ENCODE measurements around the gene LRAT.

Gene LRAT

DNA sequence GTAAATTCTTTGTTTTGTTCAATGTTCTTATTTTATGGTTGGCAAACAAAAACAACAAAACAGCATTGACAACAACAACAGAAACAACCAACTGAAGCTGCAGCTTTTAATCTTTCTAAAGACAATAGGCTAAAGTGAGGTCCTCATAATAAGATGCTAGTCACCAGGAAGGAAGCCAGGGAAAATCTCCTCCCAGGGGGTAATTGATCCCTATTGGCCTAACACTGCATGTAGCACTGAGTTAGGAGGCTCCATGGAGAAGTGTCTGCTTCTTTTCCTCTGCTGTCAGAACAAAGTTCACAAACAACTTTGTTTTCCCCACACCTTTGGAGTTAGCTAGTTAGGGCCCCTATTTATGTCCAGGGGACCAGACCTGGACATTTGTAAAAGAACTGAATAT lies 4.7 kb upstream of the LRAT start:
- DNase-seq (ENCODE audit: insufficient read length, low spot score) (no peak), FAIRE-seq (no peak)
- TF ChIP-seq, protein P1, sequence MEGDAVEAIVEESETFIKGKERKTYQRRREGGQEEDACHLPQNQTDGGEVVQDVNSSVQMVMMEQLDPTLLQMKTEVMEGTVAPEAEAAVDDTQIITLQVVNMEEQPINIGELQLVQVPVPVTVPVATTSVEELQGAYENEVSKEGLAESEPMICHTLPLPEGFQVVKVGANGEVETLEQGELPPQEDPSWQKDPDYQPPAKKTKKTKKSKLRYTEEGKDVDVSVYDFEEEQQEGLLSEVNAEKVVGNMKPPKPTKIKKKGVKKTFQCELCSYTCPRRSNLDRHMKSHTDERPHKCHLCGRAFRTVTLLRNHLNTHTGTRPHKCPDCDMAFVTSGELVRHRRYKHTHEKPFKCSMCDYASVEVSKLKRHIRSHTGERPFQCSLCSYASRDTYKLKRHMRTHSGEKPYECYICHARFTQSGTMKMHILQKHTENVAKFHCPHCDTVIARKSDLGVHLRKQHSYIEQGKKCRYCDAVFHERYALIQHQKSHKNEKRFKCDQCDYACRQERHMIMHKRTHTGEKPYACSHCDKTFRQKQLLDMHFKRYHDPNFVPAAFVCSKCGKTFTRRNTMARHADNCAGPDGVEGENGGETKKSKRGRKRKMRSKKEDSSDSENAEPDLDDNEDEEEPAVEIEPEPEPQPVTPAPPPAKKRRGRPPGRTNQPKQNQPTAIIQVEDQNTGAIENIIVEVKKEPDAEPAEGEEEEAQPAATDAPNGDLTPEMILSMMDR (IDR thresholded peaks at IDR 0.05; ENCODE audit: insufficient read depth, missing control alignments): no peak

- DNase-seq (ENCODE audit: insufficient read length, low spot score) (no peak), FAIRE-seq (no peak)
- TF ChIP-seq, protein P1 (IDR thresholded peaks at IDR 0.05; ENCODE audit: insufficient read depth, missing control alignments): no peak
Measured at GRCh38 chr4:154740462-154740861, 3.3 kb upstream of the LRAT start.

DNA sequence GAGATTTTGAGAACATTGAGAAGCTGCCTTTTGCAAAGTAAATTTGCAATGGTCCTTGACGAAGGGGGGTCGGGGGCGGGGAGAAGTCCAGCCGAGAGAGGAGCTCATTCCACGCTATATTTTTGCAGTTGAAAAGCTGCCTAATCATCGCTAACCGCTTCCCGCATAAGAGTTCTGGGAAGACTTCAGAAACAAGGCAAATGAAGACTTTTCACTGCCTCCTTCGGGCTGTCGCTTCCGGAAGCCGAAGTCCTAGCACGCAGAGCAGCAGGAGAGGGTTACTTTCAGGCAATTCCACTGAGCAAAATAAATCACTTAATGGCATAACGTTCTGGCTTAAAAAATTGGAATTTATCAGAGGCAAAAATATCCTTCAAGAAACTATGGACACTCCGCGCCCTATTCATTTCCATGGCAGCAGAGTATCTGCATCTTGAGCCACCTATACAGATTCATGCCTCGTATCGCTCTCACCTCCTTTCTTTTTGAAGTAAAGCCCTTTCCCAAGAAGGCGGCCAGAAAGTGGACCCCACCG lies 2.6 kb upstream of the LRAT start:
- TF ChIP-seq, protein P1 (IDR thresholded peaks at IDR 0.05; ENCODE audit: insufficient read depth, missing control alignments): no peak

GRCh38 chr4:154741922-154742850 lies 1.6 kb upstream of the LRAT start:
- FAIRE-seq: no peak
- TF ChIP-seq, protein P1 (IDR thresholded peaks at IDR 0.05; ENCODE audit: insufficient read depth, missing control alignments): no peak
- DNase-seq (ENCODE audit: insufficient read length, low spot score): no peak

More for the DNA sequence above, 2.6 kb upstream of the LRAT start:
- FAIRE-seq: no peak
- no peak for DNase-seq (ENCODE audit: insufficient read length, low spot score)

DNA sequence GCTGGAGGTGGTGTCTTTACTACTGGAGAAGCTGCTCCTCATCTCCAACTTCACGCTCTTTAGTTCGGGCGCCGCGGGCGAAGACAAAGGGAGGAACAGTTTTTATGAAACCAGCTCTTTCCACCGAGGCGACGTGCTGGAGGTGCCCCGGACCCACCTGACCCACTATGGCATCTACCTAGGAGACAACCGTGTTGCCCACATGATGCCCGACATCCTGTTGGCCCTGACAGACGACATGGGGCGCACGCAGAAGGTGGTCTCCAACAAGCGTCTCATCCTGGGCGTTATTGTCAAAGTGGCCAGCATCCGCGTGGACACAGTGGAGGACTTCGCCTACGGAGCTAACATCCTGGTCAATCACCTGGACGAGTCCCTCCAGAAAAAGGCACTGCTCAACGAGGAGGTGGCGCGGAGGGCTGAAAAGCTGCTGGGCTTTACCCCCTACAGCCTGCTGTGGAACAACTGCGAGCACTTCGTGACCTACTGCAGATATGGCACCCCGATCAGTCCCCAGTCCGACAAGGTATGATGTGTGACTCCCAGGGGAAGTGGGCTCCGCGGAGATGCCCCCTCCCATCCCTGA lies 634 bp downstream of the LRAT start:
- FAIRE-seq: no peak
- TF ChIP-seq, protein P1 (IDR thresholded peaks at IDR 0.05; ENCODE audit: insufficient read depth, missing control alignments): no peak

DNA sequence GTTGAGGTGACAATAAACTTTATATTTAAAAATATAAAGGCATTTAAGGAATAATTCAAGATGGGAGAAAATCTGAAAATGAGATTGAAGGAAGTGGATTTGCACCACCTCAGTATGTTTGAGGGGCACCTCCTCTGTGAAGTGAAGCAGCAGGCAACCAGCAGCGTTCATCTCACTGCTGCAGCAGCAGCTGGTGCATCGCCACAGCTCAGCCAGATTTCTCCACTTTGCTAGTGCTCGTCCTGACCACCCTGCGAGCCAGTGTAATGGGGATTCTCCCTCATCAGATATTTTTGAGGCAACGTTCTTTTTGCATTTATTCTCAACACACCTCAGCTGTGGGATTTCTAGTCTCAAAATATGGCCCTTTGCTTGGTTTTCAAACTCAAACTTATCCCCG lies 13.9 kb downstream of the LRAT start:
- DNase-seq (ENCODE audit: insufficient read length, low spot score): no peak
- no peak for FAIRE-seq
- TF ChIP-seq, protein P1 (IDR thresholded peaks at IDR 0.05; ENCODE audit: insufficient read depth, missing control alignments): no peak

More for the DNA sequence above, 634 bp downstream of the LRAT start:
- DNase-seq (ENCODE audit: insufficient read length, low spot score): no peak
